ENCODE data around the gene CHI3L1. TPM values are rescaled to one million over a fixed set of nuclear protein-coding genes. Genes with fewer than 3 reads are reported as not detected.
"Not testable (repeated sequence)": the region's sequence is repeated elsewhere in the genome, so short reads cannot be mapped to it uniquely, and the experiment has no call there.

Gene CHI3L1
- 3.3 and 5.7 TPM in 2 replicates for total RNA-seq (2014; rRNA removed; shearing (Covaris generic))
- 0.37 and 0.43 TPM in 2 replicates for polyA plus RNA-seq (2015; cell fraction: cytosol; rRNA removed)
- 3.2 and 4.4 TPM in 2 replicates for polyA plus RNA-seq (2015; cell fraction: nucleus; rRNA removed)

DNA sequence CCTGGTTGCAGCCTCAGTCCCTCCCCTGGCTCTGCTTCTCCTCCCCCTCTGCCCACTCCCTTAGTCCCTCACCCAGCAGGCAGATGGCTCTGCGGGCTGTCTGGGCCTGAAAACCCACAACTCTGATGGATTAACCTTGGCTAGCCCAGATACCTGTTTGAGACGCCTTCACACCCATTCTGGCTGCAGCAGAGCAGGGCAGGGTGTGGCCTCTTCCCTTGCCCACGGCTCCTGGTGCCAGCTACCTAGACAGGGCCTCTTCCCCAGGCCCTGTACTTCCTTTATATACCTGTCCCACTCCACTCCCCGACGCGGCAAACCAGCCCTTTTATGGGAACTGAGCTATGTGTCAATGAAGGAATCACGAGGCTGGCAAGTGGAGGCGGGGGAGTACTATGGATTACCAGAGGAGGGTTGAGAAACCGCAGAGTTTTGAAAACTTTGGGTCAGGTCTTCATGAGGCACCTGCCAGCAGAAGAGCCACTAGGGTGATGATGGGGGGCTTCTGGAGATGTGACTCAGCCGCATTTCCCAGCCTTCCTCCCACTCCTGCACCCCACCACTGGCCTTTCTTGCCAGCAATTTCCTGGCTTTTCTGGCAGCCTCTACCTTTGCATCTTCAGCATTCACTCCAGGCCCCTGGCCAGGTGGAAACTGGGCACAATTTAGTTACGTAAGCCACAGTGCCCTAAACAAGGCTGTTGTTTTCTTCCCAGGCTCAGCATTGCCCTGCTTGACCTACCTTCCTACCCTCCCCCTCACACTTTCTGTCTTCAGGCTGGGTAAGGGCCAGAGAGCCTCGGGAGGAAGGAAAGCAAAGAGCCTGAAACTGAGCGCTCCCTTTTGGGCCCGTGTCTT is at the start of gene CHI3L1:
Gene CHI3L1, minus strand, starts transcription at position 259 of the 858 bp plus-strand sequence. Its CDS starts 81 bp downstream, at position 178.
- DNase-seq (ENCODE audit: low read depth), result peak; percentile 82

DNA sequence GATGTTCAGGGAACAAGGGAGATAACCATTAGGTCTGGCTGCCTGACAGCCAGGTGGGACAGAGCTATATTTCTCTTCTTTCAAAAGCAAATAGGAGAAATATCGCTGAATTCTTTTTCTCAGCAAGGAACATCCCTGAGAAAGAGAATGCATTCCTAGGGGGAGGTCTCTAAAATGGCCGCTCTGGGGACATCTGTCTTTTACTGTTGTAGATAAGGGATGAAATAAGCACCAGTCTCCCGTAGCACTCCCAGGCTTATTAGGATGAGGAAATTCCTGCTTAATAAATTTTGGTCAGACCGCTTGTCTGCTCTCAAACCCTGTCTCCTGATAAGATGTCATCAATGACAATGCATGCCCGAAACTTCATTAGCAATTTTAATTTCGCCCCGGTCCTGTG is 48.4 kb upstream of the CHI3L1 start:
- not testable (repeated sequence) for DNase-seq (ENCODE audit: low read depth)

DNA sequence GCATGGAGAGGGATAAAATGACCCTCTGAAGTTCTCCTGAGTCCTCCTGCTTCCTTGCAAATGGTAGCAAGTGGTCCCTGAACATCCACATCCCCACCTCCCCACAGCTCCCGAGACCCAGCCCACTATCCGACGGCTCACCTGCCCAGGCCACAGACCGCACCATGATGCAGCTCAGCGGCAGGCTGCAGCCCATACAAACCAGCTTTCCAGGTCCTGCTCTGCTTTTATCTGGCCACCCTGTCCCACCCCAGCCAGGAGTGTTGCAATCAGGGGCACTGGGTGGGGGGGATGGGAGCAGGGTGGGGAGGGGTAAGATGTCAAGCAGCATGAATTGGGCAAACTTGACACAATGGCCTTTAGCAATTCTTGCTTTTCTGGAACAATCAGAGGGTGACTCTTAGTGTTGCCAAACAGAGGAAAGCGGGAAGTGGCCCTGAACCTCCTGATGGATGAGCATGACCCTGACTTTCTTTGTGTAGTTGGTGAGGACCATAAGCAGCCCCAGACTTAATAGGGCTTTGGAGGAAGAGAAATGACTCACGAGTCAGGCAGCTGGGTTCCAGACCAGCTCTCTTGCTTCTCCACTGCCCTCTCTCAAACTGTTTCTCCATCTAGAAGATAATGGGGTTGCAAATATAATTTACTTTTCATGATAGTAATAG is 43.1 kb upstream of the CHI3L1 start, which contains the start of gene CHIT1:
Gene CHIT1, minus strand, starts transcription at position 203 of the 665 bp plus-strand sequence. Its CDS starts 37 bp downstream, at position 166.
- peak; percentile 34 for DNase-seq (ENCODE audit: low read depth)

DNA sequence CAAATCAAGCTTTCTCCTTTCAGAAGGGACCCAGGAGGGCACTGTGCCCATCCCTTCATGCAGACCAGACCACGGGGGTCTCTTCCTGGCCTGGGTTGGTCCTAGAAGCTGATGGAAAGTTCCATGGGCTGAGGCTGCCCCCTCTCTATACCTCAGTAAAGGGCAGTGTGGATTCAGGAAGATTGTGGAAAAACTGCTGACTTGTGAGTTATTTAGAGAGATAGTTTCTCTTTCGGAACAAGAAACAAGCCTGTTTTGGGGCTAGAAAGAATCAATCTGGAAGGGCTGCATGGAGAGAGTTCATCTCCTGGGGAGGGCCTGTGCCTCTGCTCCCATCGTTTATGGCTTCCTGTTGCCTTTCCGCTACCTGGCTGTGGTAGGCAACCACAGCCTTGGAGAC is 42.2 kb upstream of the CHI3L1 start:
- DNase-seq (ENCODE audit: low read depth), result no peak

DNA sequence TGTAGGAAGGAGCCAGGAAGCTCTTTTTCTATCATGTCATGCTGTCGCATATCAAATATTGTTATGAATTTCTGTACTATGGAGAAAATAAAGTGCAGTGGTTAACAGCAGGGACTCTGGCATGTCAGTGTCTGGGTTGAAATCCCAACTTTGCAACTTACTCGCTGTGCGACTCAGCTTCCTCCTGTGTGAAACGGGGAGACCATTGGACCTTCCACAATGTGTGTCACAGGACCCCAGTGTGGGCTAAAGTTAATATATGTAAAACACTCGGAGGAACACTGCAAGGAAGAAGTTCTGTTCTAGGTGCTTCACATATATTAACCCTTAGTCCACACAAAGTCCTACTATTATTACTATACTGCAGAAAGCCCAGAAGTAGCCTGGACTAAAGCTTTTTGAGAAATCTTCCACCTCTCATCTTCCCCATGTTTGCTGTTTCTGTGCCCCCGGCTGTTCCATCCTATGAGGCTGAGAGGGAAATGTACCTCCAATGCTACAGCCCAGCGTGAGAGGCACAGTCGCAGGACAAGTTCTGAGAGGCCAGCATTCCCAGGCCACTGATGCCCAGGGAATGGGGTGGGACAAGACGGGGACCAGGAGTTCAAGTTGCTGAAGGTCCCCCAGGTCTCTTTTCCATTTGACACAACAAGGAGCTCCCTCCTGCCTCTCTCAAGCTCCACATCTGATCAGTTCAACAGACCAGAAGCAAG is 41.0 kb upstream of the CHI3L1 start:
- DNase-seq (ENCODE audit: low read depth), result no peak

DNA sequence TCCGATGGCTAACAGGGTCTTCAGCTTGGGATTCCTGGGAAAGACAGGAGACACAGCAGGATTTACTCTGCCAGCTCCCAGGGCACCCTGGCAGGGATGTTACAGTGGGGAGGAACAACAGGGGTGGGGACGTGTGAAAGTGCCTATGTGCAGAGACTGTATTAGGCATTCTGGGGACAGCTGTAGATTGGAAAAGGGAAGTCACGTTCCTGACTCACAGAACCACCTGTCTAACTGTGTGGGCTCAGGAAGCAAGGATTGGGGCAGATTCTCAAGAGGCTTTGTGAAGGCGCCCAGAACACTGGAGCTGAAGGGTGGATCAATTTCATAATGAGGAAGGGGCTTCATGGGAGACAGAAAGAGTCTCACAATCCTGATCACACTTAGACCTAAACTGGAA is 38.6 kb upstream of the CHI3L1 start:
- DNase-seq (ENCODE audit: low read depth), result no peak

DNA sequence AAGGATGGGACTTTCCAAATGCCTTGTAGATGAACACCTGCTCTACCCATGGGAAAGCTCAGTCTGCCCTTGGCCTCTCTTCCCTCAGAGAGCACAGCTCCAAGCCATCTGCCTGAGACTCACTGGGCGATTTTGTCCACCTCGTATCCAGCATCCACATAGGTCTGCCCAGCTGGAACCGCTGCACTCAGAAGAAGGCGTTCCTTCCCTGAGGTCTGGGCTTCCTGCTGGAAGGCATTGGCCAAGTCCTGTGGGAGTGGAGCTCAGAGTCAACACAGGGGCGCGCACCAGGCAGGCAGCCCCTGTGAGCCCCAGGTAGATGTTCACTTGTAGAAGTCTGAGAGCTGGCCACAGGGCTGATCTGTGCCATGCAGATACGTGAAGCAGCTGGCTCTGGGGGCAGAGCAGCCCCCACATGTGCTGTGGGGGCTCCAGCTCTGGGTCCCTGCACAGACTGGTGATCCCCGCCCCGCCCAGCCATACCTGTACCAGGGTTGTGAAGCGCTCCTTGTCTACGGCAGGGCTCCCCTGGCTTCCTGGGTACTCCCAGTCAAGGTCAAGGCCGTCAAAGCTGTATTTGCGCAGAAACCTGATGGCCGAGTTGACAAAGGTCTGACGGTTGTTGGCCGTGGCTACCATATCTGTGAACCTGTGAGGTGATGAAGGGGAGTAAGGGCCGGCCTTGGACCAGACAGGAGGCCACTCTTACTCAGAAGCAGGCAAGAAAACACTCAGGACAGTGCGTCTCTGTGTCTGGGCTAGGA is 36.7 kb upstream of the CHI3L1 start:
- DNase-seq (ENCODE audit: low read depth), result no peak

DNA sequence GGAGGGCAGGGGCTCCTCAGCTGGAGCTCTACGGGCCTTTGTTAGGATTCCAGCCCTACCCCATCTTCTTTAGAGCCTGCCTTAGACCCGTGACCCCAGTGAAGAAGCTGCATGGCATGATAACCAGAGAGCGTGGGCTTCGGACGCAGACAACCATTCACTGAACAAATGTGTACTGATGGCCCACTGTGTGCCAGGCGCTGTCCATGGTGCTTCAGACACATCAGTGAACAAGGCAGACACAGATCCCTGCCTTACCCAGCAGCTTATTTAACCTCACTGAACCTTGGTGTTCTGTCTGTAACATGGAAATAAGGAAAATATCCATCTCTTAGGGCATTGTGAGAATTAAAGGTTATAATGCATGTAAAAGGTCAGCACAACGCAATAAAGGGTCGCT is 33.4 kb upstream of the CHI3L1 start:
- no peak for DNase-seq (ENCODE audit: low read depth)

DNA sequence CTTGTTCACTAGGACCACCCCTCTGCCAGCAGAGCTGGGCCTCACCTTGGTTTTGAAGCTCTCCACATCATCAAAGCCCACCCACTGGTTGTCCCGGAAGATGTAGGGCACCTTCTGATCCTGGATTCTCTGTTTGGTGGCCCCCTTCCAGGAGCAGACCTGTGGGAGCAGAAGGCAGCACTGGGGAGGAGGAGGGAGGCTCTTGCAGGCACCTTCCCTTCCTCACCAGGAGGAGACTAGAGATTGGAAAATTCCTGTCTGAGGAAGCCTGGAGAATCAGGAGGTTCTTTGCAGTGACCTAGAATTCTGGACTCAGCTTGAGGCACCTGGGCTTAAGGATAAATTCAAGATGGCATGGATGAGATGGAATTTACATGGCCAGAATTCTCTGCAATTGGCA is 32.7 kb upstream of the CHI3L1 start:
- DNase-seq (ENCODE audit: low read depth), result no peak

DNA sequence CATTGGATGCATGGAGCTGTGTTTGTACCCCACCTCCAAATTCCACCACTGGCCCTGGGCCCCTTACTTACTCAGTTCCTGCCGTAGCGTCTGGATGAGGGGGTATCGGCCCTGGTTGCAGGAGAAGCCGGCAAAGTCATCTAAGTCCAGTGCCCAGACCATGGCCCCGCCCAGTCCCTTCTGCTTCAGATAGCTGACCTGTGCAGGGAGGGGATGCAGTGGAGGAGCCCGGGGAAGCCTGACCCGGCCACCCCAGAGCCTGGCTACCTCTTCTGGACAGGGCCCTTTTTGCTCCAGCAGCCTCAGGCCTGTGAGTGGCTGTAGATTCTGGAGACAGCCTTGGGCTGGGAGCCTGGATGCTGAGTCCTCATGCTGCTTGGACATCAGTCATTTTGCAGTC is 31.2 kb upstream of the CHI3L1 start:
- no peak for DNase-seq (ENCODE audit: low read depth)

DNA sequence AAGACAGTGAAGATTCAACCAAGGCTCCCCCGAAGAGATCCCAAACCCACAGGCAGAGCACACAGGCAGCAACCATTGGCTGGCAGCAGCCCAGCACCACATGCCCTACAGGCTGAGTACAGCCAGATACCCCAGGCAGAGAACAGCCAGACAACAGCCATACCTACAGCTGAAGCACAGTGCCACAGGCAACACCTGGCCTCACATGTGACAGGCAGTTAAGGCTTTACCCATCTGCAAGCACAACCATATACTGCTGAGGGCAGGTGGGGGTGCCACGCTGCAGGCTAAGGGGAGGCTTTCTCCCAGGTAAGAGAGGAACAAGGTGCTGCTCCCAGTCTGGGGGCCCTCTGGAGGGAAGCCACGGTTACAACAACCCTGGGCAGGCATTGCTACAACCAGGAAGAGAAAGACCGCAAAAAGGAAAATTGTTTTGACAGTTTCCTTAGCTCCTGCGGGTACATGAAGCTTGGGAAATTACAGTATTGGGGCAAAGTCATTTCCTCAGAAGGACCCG is 30.7 kb upstream of the CHI3L1 start:
- DNase-seq (ENCODE audit: low read depth), result no peak

DNA sequence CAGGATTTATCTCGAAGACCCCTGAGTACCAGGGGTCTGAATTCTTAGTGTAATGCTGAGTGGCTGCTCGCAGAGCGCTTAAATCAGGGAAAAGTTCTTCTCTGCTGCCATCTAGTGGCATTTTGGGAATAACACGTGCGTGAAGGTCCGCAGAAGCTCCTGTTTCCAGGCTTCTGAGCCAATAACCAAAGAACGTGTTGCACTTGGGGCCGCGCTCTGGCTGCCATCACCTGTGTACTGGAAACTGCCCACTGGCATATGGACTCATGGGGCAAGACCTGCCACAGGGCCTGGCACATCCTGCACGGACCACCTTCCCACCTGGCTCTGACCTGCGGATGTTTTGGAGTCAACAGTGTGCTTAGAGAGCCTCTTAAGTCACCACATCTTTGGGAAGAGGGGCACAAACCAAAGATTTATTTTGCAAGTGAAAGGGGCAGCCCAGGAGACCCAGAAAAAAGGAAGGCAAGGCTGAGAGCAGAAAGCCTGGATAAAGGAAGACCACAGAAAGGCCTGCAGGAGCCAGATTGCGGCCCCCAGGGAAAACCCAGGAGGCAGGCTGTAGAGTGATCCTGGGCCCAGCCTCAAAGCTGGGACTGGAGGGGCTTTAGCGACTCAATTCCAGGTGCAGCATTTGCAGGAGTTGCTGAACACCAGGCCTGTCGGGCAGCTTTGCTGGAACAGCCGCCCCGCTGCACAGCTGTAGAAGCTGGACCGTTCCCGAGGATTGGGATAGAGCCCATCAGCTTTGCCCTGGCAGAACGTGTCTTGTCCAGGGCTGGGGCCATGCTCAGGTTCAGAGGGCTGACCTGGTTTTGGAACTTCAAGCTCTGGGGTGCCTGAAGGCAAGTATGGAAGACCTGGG is 30.0 kb upstream of the CHI3L1 start:
- DNase-seq (ENCODE audit: low read depth), result peak; percentile 62

DNA sequence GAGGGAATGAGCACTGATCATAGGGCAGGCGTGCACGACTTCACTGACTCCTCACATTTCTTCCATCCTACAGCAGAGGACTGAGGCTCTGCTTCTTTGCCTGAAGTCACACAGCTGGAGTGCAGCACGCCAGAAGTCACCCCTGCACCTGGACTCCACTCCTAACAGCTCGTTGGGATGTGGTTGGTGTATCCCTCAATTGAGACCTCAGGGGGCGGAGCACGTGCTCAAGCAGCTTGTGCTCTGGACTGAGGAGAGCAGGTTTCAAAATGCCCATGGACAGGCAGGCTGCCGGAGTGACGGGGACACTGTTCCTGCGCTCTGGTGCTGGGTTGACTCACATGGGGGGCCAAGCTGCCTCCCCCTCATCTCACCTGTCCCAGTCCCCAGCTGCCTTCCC is 29.1 kb upstream of the CHI3L1 start:
- no peak for DNase-seq (ENCODE audit: low read depth)

DNA sequence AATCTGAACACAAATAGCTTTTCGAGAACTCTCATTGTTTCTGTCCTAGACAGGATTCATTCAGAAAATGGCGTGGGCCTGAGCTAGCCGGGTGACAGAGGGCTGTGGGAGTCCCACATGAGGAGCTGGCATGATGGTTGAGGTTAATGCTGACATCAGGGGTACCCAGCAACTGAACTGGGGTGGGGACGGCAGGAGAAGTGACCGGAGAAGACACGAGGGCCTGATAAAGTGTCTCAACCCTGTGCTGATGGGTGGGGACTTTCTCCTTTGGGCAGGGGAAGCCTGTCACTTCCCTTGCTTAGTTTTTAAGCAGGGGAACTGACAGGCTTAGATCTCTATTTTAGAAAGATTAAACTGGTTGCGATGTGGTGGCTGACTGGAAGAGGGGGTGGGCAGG is 28.4 kb upstream of the CHI3L1 start:
- DNase-seq (ENCODE audit: low read depth), result no peak

DNA sequence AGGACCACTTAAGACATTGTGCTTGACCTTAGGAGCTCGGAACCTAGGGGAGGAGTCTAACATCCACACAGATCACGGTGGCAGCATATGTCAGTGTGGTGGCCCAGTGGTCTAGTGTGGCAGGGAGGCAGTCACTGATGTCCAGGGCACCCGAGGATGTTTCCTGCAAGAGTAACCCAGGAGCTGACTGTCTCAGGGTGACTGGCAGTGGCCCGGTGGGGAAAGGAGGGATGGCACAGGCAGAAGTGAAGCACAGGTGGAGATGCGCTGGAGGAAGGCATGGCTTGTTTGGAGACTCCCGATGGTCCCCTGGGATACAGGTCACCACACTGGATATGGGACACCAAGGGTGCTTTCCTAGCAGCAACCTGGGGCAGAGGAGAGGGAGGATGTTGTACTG is 26.6 kb upstream of the CHI3L1 start:
- no peak for DNase-seq (ENCODE audit: low read depth)

DNA sequence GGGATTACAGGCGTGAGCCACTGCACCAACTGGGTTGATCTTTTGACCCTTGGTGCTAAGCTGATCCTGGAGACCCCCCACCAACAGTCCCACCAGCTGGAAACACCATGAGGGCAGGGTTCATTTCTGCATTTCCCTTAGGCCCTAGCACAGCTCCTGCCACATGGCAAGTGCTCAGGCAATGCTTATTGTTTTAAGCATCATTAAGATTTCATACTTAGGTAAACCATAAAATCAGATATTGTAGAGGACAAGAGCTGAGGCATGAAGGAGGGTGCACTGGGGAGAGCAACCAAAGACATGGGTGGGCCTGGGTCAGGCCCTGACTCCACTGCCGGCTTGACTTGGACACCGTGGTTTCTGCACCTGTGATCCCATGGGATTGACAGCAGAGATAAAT is 25.3 kb upstream of the CHI3L1 start:
- no peak for DNase-seq (ENCODE audit: low read depth)

DNA sequence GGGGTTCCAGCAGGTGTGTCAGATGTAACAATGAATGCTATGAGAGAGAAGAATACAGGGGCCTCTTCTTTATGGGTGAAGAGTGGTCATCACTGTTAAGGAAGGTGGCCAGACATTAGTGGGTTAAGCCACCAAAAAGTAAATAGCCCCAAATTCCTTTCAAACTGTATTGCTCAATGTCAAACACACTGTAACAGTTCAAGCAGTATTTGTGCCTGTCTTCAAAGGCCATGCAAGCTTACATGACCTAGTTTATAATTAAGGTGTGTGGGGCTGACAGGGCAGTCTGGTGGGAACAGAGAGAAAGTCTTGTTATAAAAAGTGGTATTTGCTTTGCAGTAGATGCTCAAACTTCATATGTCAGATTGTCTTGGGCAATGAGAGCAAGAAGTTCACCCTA is 24.5 kb upstream of the CHI3L1 start:
- DNase-seq (ENCODE audit: low read depth), result no peak

DNA sequence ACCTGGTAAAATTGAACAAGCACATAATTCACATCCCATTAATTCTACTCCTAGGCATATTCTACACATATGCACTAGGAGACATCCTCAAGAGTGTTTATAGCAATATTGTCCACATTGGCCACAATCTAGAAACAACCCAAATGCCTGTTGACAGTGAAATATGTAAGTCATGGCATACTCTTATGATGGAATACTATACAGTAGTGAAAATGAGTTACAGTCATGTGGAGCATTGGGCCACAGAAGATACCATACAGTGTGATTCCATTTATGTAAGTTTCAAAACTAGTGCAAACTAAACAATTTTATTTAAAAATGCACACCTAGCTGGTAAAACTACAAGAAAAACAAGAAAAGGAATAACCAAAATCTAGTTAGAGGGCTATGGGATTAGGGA is 23.8 kb upstream of the CHI3L1 start:
- no peak for DNase-seq (ENCODE audit: low read depth)

DNA sequence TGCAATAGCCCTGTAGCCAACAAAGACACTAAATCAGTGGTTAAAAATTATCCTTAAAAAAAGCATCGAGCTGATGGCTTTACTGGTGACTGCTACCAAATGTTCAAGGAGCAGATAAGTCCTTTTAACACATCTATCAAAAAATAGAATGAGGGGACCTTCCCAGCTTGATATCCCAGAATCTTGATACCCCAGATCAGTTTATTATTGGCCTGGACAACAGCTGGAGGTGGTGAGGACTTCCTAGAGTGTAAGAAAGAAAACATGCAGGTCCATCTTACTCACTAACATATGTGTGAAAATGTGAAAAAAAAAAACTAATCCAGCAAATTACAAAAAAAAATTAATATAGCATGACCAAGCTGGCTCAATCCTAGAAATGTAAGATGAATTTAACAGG is 21.7 kb upstream of the CHI3L1 start:
- no peak for DNase-seq (ENCODE audit: low read depth)

DNA sequence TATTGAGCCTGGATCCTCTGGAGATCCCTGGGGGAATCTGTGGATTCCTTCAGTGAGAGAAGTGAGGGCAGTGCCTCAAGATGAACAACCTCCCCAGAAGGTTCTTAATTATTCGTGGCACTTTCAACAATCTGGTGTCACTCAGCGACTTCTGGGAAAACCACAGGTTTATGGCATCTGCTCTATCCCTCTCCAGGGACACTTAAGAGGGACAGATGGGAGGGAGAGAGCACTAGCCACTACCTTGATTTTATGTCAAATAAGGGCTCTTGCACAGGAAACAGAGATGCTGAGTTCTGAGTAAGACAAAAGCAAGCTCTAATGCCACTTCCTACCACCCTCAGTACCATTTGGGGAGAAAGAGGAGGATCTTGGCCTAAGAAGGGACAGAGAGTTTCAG is 21.2 kb upstream of the CHI3L1 start:
- no peak for DNase-seq (ENCODE audit: low read depth)

All from HT1080 (cell line).